GM19463 (cell line): ENCODE measurements around the gene HMGCS2.

ENCODE experiments used
- ATAC-seq: cut with Tn5 transposase; IDR thresholded peaks from one replicate; pipeline ENCODE4 v1.9.1; 2021; ENCODE audit warnings: mild to moderate bottlenecking, moderate library complexity; ENCODE audit not compliant: unreplicated experiment

HMGCS2 gene

DNA sequence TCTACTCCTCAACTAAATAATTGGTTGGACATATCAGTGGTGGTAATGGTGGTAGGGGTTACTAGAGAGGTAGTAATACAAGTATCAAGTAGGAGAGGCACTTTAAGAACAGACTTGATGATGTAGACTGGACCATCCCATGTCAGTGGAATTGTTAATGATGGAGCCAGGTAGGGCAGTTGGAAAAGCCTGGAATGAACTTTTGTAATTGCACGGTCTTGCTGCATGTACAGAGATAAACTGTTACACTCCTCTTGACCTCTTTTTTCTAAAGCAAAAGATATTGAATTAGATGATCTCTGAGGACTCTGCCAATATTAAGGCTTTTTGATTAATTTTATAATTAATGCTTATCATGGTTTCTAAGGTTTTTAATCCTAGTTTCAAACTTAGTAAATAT, 5.8 kb downstream of the HMGCS2 start:
- ATAC-seq: no peak

DNA sequence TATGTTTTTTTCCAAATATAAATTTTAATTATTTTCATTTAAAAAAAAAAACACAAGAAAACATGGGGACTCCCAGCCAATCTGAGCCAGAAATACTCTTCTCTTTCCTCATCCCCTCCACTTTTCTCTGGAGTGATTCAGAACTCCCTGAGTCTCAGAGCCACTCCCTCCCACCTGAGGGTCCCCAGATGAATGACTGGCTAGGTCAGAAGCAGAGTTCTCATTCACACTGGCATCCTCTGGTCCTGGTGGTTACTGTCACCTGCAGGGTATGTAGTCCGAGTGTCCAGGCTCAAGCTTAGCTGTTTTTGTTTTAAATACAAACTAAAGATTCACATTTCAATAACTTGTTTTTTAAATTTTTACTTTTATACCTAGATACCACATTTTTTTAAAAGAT, 6.3 kb downstream of the HMGCS2 start:
- ATAC-seq: no peak

DNA sequence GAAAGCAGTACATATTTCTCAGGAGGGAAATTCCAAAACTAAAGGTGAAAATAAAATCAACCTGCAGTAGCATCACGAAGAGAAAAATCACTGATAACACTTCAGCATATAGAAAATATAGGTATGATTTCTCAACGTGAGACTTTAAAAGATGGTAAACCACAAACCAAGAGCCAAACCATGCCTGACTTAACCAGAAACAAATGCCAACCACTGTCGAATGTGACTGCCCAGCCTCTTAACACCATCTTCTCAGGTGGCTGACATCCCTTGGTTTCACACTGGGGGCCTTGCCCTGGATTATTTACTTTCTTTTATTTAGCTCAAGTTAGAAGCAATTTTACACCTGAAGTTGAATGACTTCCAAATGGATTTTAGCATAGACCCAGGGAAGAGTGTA, 10.1 kb downstream of the HMGCS2 start:
- no peak for ATAC-seq

DNA sequence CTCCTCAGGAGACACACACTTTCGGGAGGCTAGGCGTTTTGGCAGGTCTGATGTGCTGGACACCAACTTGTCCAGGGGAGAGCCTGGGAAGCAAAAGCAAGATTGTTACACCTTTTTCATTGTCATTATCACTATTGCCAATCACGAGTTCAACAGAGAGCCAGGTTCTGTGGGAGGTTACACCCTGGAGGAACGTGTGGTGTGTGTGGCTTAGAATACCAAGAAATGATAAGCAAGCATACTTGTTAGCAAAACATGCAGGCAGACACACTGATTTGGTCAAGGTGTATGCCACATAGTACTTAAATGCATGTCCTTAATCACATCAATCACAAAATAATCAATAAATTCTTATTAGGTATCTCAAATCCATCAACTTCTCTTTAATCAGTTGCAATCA, 16.1 kb downstream of the HMGCS2 start:
- no peak for ATAC-seq

DNA sequence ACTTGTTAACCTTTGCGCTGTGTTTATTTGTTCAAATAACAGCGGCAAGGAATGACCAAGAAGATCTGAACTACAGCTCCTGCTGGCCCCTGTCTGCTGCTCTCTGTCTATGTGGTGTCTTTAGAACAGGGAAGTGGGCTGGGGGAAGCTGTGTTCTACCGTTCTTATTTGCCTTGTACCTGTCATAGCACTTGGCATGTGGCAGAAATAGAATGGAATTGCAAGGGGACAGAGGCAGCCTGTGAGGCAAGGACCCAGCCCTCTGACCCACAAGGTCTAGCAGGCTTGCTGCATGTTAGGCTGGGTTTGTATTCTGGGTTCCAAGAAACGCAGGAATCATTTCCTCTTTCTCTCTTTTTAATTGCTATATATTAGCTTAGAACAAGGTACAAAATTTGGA, 20.7 kb downstream of the HMGCS2 start:
- no peak for ATAC-seq

DNA sequence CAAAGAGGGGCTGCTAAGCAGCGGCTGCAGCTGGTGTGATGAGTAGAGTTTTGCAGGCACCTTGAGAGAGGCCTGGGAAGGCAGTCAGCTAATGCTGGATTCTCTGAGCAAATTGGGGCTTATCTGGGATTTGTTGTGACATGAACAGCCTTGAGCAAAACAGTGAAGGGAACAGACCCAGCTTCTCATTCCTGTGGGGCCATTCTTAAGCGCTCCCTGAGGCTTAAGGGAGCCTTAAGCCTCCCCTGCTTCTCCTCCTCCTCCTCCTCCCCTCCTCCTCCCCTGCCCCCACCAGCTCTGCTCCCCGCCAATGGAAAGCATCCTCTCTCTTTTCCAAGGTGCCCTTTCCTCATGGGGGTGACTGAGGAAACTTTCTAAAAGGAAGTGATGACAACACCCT, 21.3 kb downstream of the HMGCS2 start:
- no peak for ATAC-seq

DNA sequence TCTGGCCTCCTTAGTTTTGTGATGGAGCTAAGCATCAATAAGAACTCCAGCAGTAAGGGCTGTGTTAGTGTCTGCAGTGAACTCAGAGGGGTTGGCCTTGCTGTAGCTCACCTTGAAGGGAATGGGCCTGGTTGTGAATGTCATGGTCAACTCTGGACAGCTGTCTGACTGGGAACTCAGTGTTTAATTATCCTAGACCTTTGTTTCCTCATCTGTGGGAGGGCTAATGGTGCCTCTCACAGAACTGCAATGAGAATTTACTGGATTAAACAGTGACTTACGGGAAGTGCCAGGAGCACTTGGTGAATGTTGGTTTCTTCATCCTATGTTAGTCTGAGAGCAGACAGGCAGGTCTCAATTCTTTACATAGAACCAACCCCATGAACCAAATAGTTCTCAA, 23.7 kb downstream of the HMGCS2 start:
- no peak for ATAC-seq

DNA sequence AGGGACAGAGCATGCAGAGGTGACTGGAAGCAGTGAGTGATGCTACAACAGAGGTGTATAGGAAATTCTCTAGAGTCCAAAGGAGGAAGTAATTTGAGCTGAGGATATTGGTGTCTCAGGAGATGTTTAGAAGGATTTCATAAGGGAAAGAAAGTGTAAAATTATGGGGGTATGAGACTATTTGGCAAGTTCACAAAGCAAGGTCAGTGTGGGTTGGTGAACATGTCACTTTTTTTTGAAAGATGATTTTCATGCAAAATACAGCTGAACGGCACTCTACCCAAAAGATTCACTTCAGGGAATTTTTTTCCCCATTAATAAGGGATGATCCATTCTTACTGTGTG, 24.1 kb downstream of the HMGCS2 start:
- ATAC-seq: no peak

DNA sequence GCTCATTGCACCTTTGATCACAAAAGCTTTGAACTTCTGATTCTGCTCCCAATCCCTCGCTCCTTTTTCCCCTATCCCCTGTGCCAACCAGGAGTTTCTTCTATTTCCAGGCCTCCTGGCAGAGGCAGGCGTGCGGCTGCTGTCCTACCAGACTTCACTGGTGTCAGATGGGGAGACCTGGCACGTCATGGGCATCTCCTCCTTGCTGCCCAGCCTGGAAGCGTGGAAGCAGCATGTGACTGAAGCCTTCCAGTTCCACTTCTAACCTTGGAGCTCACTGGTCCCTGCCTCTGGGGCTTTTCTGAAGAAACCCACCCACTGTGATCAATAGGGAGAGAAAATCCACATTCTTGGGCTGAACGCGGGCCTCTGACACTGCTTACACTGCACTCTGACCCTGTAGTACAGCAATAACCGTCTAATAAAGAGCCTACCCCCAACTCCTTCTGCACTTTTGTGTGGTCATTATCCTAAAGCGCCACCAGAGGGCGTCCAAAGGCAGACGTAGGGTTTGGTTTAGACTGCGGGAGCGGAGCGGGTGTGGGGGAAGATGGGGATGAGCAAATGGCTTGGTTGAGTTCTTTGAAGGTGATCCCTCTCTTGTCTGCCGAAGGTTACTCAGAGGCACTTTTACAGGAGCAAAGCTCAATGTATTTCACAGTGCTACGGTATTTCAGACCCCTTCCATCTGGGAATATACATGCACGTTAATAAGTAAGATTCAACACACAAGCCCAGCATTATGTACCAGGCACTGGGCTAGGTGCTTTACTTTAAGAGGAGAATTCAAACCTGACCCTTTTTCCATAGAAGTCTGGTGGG, 24.7 kb downstream of the HMGCS2 start:
- peak; percentile 80 for ATAC-seq

DNA sequence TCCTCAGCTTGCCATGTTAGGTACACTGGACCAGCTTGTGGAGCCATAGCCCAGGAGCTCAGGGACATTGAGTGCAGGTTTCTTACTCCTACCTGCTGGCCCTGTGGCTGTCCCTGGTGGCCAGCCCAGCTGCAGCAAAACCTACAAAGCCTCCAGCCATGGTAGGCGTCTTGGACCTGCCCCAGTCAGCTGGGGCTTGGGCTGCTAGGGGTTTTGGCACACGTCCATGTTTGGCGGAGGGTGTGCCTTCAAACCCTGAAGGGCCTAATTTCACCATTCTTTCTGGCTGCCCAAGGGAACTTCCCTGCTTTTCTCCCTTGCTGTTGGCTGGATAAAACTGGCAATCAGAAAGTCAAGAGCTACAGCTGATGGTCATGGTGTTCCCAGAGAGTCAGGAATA, 25.4 kb downstream of the HMGCS2 start:
- no peak for ATAC-seq

DNA sequence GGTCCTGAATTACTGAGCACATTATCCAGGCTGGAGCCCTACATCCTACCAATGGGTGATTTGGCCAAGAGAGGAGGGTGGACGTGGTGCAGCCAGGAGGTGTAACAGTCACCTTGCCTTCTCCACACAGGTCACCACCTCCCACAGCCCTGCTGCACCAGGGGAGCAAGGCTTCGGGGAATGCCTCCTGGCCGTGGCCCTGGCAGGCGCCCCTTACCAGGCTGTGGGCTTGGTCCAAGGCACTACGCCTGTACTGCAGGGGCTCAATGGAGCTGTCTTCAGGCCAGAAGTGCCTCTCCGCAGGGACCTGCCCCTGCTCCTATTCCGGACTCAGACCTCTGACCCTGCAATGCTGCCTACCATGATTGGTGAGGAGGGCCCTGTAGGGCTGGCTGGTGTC, 26.0 kb downstream of the HMGCS2 start:
- no peak for ATAC-seq

DNA sequence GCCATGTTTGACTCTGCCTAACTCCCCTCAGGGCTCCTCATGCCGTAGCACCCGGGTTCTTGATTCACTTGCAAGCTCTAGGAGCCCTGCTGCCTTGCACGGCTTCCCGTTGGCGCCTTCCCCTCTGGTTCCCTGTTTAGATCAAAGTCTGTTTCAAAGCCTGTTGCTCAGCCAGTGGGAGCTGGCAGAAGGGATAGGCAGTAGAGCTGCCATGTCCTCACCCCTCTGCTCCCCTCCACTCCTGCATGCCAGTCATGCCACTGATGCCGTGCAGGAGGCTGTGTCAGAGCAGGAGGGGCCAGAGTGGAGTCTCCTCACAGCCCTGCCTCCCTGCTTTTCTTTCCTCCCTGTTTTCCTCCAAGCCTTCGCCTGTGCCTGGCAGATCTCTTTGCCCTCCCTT, 26.5 kb downstream of the HMGCS2 start:
- ATAC-seq: no peak

DNA sequence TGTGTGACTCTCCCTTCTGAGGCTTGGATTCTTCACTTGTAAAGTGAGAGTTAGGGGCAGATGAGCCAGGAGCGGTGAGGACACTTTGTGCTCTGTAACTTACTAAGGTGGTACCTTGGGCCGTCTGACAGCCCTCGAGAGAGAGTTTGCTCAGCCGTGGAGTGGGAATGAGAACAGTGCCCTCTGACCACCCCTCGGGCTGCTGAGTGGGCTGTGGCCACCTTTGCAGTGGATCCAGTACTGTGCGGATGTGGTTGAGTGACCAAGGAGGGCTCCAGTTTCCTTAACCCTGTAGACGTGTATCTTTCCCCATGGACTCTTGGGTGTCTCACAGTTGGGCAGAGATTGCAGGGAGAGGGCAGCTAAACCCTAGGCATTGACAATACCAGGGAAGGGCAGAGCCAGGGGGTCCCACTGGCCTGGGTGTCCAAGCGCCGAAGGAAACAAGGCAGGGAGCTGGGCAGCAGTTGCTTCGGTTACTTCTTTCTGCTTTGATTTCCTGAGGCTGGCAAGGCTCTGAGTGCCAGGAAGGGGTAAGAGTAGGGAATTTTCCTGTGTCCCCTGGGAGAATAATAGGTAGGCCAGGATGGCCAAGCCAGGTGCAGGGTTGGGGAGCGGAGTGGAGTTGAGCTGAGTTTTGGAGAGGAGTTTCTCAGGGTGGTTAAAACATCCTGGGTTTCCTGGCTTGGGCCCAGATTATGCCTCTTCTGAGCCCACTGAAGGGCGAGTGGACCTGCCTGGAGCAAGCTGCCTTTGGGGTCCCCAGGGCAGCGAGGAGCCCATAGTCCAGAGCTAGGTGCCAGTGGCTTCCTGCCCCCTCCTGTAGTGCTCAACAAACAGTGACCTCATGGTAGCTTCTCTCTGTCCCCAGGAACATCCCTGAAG, 27.6 kb downstream of the HMGCS2 start:
- ATAC-seq: no peak

DNA sequence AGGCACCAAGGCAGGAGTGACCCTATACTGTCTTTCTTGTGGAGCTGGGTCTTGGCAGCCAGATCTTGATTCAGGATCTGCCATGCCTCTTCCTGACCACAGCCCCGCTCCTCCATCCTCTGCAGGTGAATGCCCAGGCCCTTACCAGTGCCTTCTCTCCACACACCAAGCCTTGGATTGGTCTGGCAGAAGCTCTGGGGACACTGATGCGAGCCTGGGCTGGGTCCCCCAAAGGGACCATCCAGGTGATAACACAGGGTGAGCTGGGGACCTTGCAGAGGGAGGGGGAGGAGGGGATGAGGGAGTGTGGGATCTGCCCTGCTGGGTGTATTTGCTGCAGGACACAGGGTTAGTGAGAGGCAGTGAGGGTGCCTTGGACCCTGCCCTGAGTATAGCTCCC, 28.4 kb downstream of the HMGCS2 start:
- ATAC-seq: no peak

DNA sequence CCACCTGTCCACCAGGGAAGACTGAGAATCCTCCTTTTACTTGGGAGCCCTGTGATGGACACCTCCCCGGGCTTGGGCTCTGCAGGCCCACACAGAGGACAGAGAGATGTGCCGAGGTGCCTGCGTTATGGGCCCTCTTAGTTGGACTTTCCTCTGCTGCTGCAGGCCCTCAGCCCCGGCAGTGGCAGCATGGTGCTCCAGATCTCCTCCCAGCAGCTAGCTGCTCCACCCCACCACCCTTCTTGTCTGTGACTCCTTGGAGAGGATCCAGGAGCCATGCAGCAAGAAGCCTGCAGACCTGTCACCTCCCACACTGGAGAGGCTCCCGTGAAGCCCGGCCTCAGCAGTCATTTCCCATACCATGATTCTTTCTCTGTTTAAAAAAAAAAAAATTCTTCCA, 29.6 kb downstream of the HMGCS2 start:
- no peak for ATAC-seq

DNA sequence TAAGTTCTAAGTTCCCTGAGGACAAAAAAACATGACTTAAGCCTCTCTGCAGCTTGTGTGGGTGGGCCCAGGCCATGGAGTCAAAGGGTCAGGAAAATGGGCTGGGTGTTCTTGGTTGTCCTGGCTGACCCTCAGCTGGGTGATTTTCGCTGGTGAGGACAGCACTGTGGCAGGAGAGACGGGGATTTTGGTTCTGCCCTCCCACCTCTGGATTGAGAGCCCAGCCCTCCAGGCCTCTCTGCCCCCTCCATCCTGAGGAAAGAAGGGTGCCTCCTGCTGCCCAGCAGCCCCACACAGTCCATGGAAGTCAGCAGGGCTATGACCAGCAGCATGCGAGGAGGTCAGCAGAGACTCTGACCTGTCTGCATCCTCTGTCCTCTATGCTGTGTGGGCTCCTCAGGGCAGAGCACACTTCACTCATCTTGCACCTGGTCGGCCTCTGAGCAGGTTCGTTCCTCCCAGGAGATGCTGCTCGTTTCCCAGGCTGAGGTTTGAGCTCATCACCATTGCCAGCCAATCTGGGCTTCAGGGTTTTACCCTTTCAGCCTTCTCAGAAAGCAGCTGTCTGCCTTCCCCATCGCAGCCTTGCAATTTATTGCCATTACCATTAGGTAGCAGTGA, 30.5 kb downstream of the HMGCS2 start:
- no peak for ATAC-seq

DNA sequence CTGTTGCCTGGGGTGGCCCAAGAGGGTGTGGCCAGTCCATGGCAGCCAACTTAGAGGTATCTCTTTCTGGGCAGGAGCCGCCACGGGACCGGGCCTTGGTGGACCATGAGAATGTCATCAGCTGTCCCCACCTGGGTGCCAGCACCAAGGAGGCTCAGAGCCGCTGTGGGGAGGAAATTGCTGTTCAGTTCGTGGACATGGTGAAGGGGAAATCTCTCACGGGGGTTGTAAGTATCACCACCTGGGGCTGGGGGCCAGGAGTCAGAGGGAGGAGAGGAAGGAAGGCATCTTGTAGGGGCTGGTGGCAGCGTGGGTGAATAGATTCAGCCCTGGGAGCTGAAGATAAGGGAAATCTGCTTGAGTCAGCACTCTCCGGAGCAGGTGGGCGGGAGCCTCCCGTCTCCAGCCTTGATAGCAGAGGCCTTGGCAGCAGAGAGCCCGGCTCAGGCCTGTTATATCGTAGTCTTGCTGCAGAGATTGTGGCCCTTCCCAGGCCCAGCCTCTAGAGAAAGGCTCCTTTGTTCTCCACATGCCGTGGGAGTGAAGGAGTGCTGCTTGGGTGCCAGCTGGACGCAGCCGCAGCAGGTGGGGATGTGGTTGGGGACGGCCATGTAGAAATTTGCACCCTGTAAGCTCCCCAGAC, 31.5 kb downstream of the HMGCS2 start:
- no peak for ATAC-seq

DNA sequence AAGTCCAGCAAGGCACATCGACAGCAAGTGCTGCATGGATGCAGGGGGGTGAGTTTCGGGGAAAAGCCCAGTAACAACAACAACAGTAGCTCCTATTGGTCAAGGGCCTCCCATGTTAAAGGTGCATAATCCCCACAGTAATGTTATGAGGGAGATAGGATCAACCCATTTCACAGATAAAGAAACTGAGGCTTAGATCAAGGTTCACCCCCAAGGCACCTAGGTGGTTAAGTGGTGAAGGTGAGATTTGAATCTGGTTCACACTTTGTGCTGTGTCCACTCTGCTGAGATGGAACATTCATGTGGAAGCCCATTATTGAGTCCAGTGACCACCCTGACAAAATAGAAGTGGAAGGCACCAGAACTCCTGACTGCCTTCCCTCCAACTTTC, 32.1 kb downstream of the HMGCS2 start:
- ATAC-seq: no peak

DNA sequence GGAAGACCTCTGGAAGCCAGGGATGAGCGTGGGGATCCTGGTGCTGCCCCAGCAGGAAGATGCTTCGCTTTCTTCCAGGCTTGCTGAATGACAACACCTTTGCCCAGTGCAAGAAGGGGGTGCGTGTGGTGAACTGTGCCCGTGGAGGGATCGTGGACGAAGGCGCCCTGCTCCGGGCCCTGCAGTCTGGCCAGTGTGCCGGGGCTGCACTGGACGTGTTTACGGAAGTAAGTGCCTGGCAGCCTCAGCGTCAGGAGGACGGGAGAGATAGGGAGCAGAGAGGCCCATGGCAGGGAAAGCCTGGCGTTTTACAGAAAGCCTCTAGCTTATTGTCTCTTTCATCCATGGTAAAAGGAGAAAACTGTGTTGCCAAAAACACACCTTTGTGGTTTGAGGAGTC, 33.5 kb downstream of the HMGCS2 start:
- ATAC-seq: no peak

DNA sequence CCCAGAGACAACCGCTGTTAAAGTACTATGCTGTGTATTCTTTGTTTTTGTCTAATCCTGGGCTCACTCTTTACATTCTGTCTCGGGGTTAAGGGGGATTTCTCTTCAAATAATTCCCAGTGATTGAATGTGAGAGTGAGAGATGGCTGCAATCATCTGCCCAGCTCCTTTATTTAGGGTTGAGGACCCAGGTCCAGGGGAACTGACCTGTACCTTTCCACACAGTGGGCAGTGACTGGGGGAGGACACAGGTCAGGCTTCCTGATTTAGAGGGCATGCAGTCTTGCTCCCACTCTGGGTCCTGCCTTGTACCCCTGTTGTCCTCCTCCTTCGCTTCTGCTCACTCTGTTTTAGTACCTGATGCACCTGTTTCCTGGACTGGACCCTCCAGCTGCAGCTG, 35.0 kb downstream of the HMGCS2 start:
- no peak for ATAC-seq

DNA sequence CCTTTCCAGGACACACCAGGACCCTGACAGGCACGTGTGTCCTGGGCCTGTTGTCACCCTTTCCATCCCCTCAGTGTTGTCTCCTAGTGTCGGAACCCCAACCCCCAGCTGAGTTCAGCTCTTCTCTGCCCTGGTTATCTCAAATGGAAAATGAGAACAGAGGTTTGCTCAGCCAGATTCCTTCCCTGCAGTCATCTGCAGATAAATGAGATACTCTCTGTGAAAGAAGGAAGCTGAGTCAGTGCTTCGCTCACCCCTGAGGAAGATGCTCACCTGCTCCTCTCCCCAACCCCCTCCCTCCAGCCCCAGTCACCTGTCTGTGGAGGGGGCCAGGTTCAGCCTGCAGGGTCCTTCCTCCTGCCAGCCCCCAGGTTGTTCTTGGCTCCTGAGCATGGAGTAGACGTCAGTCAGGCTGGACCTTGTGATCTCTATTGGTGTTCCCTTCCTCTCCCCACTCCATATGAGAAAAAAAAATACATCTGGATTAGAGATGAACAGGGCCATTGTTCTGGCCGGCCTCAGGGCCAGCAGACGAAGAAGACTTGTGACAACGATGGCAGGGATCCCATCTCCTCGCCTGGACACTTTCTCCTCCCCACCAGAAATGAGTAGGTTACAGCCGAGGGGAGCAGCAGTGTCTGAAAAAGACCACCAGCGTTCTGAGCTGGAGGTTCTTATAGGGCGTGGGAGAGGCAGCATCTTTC, 36.1 kb downstream of the HMGCS2 start:
- no peak for ATAC-seq
